HG03521 (cell line): ENCODE measurements around the gene MIA.
"Not testable (repeated sequence)": the region's sequence is repeated elsewhere in the genome, so short reads cannot be mapped to it uniquely, and the experiment has no call there.

ENCODE experiments used
- ATAC-seq: cut with Tn5 transposase; IDR thresholded peaks from one replicate; pipeline ENCODE4 v1.9.1; 2021; ENCODE audit warnings: mild to moderate bottlenecking, moderate library complexity; ENCODE audit not compliant: unreplicated experiment

The MIA gene

GRCh38 chr19:40802300-40803169 lies 27.2 kb downstream of the MIA start:
- ATAC-seq = no peak

GRCh38 chr19:40803170-40803856 lies 28.0 kb downstream of the MIA start:
- no peak for ATAC-seq

- no peak for ATAC-seq
Observed at GRCh38 chr19:40803857-40804782, 28.8 kb downstream of the MIA start.

- ATAC-seq = no peak
Observed at GRCh38 chr19:40804783-40805242, 29.5 kb downstream of the MIA start.

GRCh38 chr19:40805258-40805868 lies 30.0 kb downstream of the MIA start:
- no peak for ATAC-seq

- ATAC-seq = no peak
Observed at GRCh38 chr19:40806423-40807146, 31.3 kb downstream of the MIA start.

- ATAC-seq = no peak
Observed at GRCh38 chr19:40807147-40808020, 32.1 kb downstream of the MIA start.

GRCh38 chr19:40808021-40808325 lies 32.7 kb downstream of the MIA start:
- no peak for ATAC-seq

- no peak for ATAC-seq
Observed at GRCh38 chr19:40808497-40808896, 33.2 kb downstream of the MIA start.

GRCh38 chr19:40809358-40810086 lies 34.2 kb downstream of the MIA start:
- no peak for ATAC-seq

- ATAC-seq = no peak
Observed at GRCh38 chr19:40810160-40810559, 34.8 kb downstream of the MIA start.

GRCh38 chr19:40810649-40811408 lies 35.5 kb downstream of the MIA start:
- peak; percentile 47 for ATAC-seq

GRCh38 chr19:40811478-40812341 lies 36.4 kb downstream of the MIA start:
- no peak for ATAC-seq

GRCh38 chr19:40812571-40812970 lies 37.2 kb downstream of the MIA start:
- ATAC-seq = not testable (repeated sequence)

GRCh38 chr19:40813182-40813581 lies 37.9 kb downstream of the MIA start:
- ATAC-seq = no peak

- no peak for ATAC-seq
Observed at GRCh38 chr19:40815223-40815622, 39.9 kb downstream of the MIA start.
